ENCODE data around the gene PAK4. TPM values are rescaled to one million over a fixed set of nuclear protein-coding genes. Genes with fewer than 3 reads are reported as not detected.

PAK4 gene
- total and polyA plus RNA-seq, 2 of the 13 experiments (the other 11 are each of a cell fraction or from before 2014, with no cell fraction given) = 9.5 to 17.8 TPM

DNA sequence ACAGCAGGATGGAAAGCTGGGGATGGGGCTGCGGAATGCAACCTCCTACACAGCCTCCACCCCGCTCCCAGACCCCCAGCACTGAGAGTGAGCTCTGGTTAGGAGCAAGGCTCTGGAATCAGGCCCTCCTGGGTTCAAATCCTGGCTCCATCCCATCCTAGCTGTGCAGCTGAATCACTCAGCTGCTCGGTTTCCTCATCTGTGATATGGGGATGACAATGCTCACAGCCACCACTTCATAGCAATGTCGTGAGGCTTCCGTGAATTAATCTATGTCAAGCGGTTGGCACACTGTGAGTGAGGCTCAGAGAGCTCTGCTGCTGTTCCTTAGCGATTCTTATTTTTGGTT lies 40.9 kb upstream of the PAK4 start:
- in situ Hi-C loops (cut with HindIII; ENCODE audit: extremely low pct_ligation_motif_present, low pct_unique_long_range_greater_than_20kb) = loop anchor here (5.0 kb wide), 1 partner anchor 52 kb away; the partner anchor contains the start of gene FBXO27
- FAIRE-seq = no peak
- TF ChIP-seq CHCHD3 (CRISPR knock-in tag; IDR thresholded peaks at IDR 0.05) (no peak), FOXA3 (CRISPR knock-in tag; IDR thresholded peaks at IDR 0.05) (no peak), SKI (IDR thresholded peaks at IDR 0.05; ENCODE audit: partially characterized antibody) (no peak), MAFF (IDR thresholded peaks at IDR 0.05; ENCODE audit: low read depth, low read length) (no peak), ZNF317 (CRISPR knock-in tag; IDR thresholded peaks at IDR 0.05) (no peak), MLX (CRISPR knock-in tag; IDR thresholded peaks at IDR 0.05) (no peak), ZNF841 (CRISPR knock-in tag; IDR thresholded peaks at IDR 0.05; ENCODE audit: borderline replicate concordance) (no peak), ZNF564 (CRISPR knock-in tag; IDR thresholded peaks at IDR 0.05) (no peak), DMAP1 (CRISPR knock-in tag; IDR thresholded peaks at IDR 0.05) (no peak), NCOA5 (CRISPR knock-in tag; IDR thresholded peaks at IDR 0.05) (no peak), ZNF256 (CRISPR knock-in tag; conservative IDR thresholded peaks at IDR 0.05) (no peak), ZNF121 (CRISPR knock-in tag; IDR thresholded peaks at IDR 0.05) (no peak), ZNF280D (CRISPR knock-in tag; IDR thresholded peaks at IDR 0.05) (no peak), NCOR1 (IDR thresholded peaks at IDR 0.05; ENCODE audit: borderline replicate concordance, low read length) (no peak), ZNF776 (CRISPR knock-in tag; IDR thresholded peaks at IDR 0.05) (no peak)
- TF ChIP-seq, protein P1, sequence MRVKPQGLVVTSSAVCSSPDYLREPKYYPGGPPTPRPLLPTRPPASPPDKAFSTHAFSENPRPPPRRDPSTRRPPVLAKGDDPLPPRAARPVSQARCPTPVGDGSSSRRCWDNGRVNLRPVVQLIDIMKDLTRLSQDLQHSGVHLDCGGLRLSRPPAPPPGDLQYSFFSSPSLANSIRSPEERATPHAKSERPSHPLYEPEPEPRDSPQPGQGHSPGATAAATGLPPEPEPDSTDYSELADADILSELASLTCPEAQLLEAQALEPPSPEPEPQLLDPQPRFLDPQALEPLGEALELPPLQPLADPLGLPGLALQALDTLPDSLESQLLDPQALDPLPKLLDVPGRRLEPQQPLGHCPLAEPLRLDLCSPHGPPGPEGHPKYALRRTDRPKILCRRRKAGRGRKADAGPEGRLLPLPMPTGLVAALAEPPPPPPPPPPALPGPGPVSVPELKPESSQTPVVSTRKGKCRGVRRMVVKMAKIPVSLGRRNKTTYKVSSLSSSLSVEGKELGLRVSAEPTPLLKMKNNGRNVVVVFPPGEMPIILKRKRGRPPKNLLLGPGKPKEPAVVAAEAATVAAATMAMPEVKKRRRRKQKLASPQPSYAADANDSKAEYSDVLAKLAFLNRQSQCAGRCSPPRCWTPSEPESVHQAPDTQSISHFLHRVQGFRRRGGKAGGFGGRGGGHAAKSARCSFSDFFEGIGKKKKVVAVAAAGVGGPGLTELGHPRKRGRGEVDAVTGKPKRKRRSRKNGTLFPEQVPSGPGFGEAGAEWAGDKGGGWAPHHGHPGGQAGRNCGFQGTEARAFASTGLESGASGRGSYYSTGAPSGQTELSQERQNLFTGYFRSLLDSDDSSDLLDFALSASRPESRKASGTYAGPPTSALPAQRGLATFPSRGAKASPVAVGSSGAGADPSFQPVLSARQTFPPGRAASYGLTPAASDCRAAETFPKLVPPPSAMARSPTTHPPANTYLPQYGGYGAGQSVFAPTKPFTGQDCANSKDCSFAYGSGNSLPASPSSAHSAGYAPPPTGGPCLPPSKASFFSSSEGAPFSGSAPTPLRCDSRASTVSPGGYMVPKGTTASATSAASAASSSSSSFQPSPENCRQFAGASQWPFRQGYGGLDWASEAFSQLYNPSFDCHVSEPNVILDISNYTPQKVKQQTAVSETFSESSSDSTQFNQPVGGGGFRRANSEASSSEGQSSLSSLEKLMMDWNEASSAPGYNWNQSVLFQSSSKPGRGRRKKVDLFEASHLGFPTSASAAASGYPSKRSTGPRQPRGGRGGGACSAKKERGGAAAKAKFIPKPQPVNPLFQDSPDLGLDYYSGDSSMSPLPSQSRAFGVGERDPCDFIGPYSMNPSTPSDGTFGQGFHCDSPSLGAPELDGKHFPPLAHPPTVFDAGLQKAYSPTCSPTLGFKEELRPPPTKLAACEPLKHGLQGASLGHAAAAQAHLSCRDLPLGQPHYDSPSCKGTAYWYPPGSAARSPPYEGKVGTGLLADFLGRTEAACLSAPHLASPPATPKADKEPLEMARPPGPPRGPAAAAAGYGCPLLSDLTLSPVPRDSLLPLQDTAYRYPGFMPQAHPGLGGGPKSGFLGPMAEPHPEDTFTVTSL (CRISPR knock-in tag; IDR thresholded peaks at IDR 0.05; ENCODE audit: borderline replicate concordance) = no peak
- TF ChIP-seq, protein P2, sequence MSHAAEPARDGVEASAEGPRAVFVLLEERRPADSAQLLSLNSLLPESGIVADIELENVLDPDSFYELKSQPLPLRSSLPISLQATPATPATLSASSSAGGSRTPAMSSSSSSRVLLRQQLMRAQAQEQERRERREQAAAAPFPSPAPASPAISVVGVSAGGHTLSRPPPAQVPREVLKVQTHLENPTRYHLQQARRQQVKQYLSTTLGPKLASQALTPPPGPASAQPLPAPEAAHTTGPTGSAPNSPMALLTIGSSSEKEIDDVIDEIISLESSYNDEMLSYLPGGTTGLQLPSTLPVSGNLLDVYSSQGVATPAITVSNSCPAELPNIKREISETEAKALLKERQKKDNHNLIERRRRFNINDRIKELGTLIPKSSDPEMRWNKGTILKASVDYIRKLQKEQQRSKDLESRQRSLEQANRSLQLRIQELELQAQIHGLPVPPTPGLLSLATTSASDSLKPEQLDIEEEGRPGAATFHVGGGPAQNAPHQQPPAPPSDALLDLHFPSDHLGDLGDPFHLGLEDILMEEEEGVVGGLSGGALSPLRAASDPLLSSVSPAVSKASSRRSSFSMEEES (CRISPR knock-in tag; IDR thresholded peaks at IDR 0.05) = no peak

More for the DNA sequence above, 40.9 kb upstream of the PAK4 start:
- Histone ChIP-seq H3K27me3 (ENCODE audit: control insufficient read depth in 1 of 2, insufficient read depth in 2 of 2, low read length in 2 of 2) (peaks cover 3 to 27% of the 10 kb centered on the region in 2 experiments), H3K4me1 (ENCODE audit: insufficient read depth, low read length) (peaks cover 7% of the 10 kb centered on the region; the same call in 1 of the 2 replicates), H3K9ac (ENCODE audit: insufficient read depth, low read depth, low read length) (no peak overlapping the region), H3K27ac (ENCODE audit: extremely low read length, insufficient read depth, low read length) (no peak overlapping the region), H3K9me3 (ENCODE audit: low read length) (no peaks in the 10 kb centered on the region), H3K4me2 (ENCODE audit: low read depth, low read length) (no peak overlapping the region), H2AFZ (ENCODE audit: low read length) (no peak overlapping the region), H3K4me3 (replicated peaks in 1 of 3; ENCODE audit: insufficient read depth in 1 of 3, low read depth in 2 of 3, low read length in 3 of 3) (no peak overlapping the region), H3K79me2 (ENCODE audit: insufficient read depth, low read length) (no peaks in the 10 kb centered on the region), H3K36me3 (replicated peaks in 1 of 2; ENCODE audit: control insufficient read depth in 1 of 2, insufficient read depth in 2 of 2, low read length in 2 of 2) (no peaks in the 10 kb centered on the region), H4K20me1 (ENCODE audit: insufficient read depth, low read length) (no peaks in the 10 kb centered on the region)
- intact Hi-C loops (cut with micrococcal nuclease; ENCODE audit: unreplicated experiment) = no loop called here
- CTCF ChIA-PET (ENCODE audit: low intra/inter-chr PET ratio, low total read pairs) = no interaction called here
- DNase-seq (ENCODE audit: low spot score) (no peak), ATAC-seq (no peak)
- BruUV-seq (replicated peaks) = no TSS peak
- WGBS (ENCODE audit: low lambda C conversion rate) = 27% methylated on average over 5 of the region's 7 CpGs
- POLR2A ChIA-PET = no interaction called here

All from HepG2 (cell line).